SK-N-SH treated with all-trans-retinoic acid at 6 μM for 48 hours (cell line): Measurements from ENCODE around the gene C3orf49.

Source experiments
- ISL1 ChIP-seq: fragments of 250-450 bp; sonication (Bioruptor Pico); IDR thresholded peaks from 2 replicates; pipeline ENCODE4 v2.1.2; 2022; ENCODE audit warnings: mild to moderate bottlenecking, moderate library complexity
- POU6F1 ChIP-seq: fragments of 250-450 bp; sonication (Bioruptor Pico); IDR thresholded peaks from 2 replicates; pipeline ENCODE4 v1.8.0; 2021; ENCODE audit warnings: low read depth, mild to moderate bottlenecking, moderate library complexity, borderline replicate concordance
- RARB ChIP-seq: fragments of 250-450 bp; sonication (Bioruptor Pico); IDR thresholded peaks from 2 replicates; pipeline ENCODE4 v1.8.0; 2021; ENCODE audit warnings: mild to moderate bottlenecking, moderate library complexity
- ZNF70 ChIP-seq: fragments of 450-650 bp; formaldehyde crosslinking; IDR thresholded peaks from 2 replicates; pipeline ENCODE4 v1.5.0; 2020; ENCODE audit warnings: mild to moderate bottlenecking, moderate library complexity

- no peak for TF ChIP-seq RARB (CRISPR knock-in tag)
- no peak for TF ChIP-seq ISL1
- no peak for TF ChIP-seq POU6F1 (CRISPR knock-in tag)
- no peak for TF ChIP-seq ZNF70
Observed at GRCh38 chr3:63791974-63792373, 27.1 kb upstream of the C3orf49 start.
